HCT116 (cell line): ENCODE measurements around the gene CNPY4.
A peak's percentile ranks its signal among the peaks of the same experiment; 100 is the strongest.

Experiments
- CBX3 ChIP-seq: IDR thresholded peaks from 2 replicates; pipeline ENCODE4 v1.6.1; 2012; ENCODE audit warnings: low read depth
- CTCF ChIP-seq, 3 experiments: fragments of 200-600 bp in 1 of 3; sonication (generic) in 1 of 3; IDR thresholded peaks in 2 of 3; conservative IDR thresholded peaks in 1 of 3; 2 replicates each; pipeline ENCODE4 v1.5.1; 2012 to 2017; ENCODE audit warnings: low read depth in 2 of 3, low read length in 2 of 3, antibody characterized with exemption in 1 of 3, borderline replicate concordance in 1 of 3, control low read depth in 1 of 3, mild to moderate bottlenecking in 1 of 3, mixed read lengths in 1 of 3, mixed run types in 1 of 3, moderate library complexity in 1 of 3; ENCODE audit not compliant: insufficient read depth in 1 of 3
- EZH2 ChIP-seq: fragments of 200-600 bp; sonication (generic); IDR thresholded peaks from 2 replicates; pipeline ENCODE4 v1.6.1; 2017; ENCODE audit warnings: antibody characterized with exemption, mixed run types
- EZH2phosphoT487 ChIP-seq: fragments of 200-600 bp; IDR thresholded peaks from 2 replicates; pipeline ENCODE4 v1.6.1; 2018; ENCODE audit warnings: antibody characterized with exemption, borderline replicate concordance
- MAX ChIP-seq: IDR thresholded peaks from 2 replicates; pipeline ENCODE4 v1.6.1; 2012
- POLR2A ChIP-seq: IDR thresholded peaks from 2 replicates; pipeline ENCODE4 v1.7.0; 2011; ENCODE audit warnings: borderline replicate concordance; ENCODE audit not compliant: insufficient read depth, insufficient read length; ENCODE audit errors: extremely low read depth
- POLR2AphosphoS5 ChIP-seq: IDR thresholded peaks from 2 replicates; pipeline ENCODE4 v1.6.1; 2011; ENCODE audit warnings: mild to moderate bottlenecking, low read depth, low read length, moderate library complexity
- RAD21 ChIP-seq: IDR thresholded peaks from 2 replicates; pipeline ENCODE4 v1.6.1; 2012; ENCODE audit warnings: low read depth, mild to moderate bottlenecking
- SIN3A ChIP-seq: IDR thresholded peaks from 2 replicates; pipeline ENCODE4 v1.6.1; 2012; ENCODE audit warnings: low read depth
- SRF ChIP-seq: IDR thresholded peaks from 2 replicates; pipeline ENCODE4 v1.6.1; 2012; ENCODE audit warnings: low read depth
- TCF7L2 ChIP-seq: IDR thresholded peaks from 2 replicates; pipeline ENCODE4 v1.7.0; 2011; ENCODE audit warnings: borderline replicate concordance, inconsistent platforms; ENCODE audit not compliant: insufficient read depth, insufficient read length; ENCODE audit errors: extremely low read depth
- YY1 ChIP-seq: IDR thresholded peaks from 2 replicates; pipeline ENCODE4 v1.6.1; 2011; ENCODE audit warnings: low read length, low read depth, moderate library complexity, mild to moderate bottlenecking; ENCODE audit not compliant: insufficient replicate concordance; ENCODE audit errors: extremely low read depth
- ZBTB33 ChIP-seq: IDR thresholded peaks from 2 replicates; pipeline ENCODE4 v1.6.1; 2011; ENCODE audit warnings: mild to moderate bottlenecking, low read length, moderate library complexity; ENCODE audit not compliant: insufficient replicate concordance; ENCODE audit errors: extremely low read depth
- ZFX ChIP-seq: fragments of 450-650 bp; IDR thresholded peaks from 2 replicates; pipeline ENCODE4 v1.6.1; 2017

- TF ChIP-seq CTCF (IDR thresholded peaks at IDR 0.05 in 2 of 3, conservative IDR thresholded peaks at IDR 0.05 in 1 of 3; ENCODE audit: borderline replicate concordance in 1 of 3, insufficient read depth in 1 of 3, low read depth in 2 of 3, low read length in 2 of 3) (no peak), POLR2AphosphoS5 (peak; percentile 78), POLR2A (peak; percentile 61), EZH2phosphoT487 (no peak), MAX (peak; percentile 89), SRF (no peak), ZBTB33 (no peak), ZFX (no peak), EZH2 (no peak), TCF7L2 (peak; percentile 6), YY1 (no peak), CBX3 (no peak), RAD21 (no peak), SIN3A (no peak)
Measured at GRCh38 chr7:100148559-100149328, 29.3 kb downstream of the CNPY4 start, which contains the start of gene LAMTOR4.
